Measurements from ENCODE around the gene GJC1. TPM values are rescaled to one million over a fixed set of nuclear protein-coding genes. Genes with fewer than 3 reads are reported as not detected.
"Not testable (repeated sequence)": the region's sequence is repeated elsewhere in the genome, so short reads cannot be mapped to it uniquely, and the experiment has no call there.

GJC1 gene
- total RNA-seq, 1 experiment from 2014 or later = 119 TPM

DNA sequence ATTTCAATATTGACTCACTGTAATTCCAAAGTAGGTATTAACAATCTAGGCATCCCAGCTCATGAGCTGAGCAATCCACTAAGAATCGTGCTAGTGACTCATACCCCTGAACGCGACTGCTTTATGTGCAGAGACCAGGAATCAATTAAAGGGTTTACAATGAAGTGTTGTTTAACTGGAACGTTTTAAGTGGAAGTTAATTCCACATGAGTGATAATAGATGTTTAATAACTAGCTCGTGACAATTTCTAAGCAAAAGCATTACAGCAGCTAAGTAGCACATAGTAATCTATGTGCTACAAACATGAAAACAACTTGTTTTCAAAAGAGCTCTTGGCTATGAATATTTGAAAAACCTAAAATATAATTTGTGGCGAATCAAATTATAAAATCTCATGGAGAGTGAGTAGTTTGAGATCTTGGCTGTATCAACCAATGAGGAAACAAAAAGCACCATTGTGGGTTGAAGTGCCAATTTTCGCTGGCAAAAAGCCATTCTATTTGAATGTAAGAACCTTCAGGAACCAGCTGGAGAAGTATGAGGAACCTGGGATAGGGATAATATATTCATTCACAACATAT is 9.4 kb downstream of the GJC1 start:
- Histone ChIP-seq H3K23ac (ENCODE audit: insufficient read length, low read depth, low read length) (no peak overlapping the region), H3K4me1 (ENCODE audit: insufficient read depth, low read length) (no peaks in the 10 kb centered on the region), H3K9me3 (ENCODE audit: control insufficient read depth, low read depth, low read length) (no peaks in the 10 kb centered on the region), H3K23me2 (ENCODE audit: insufficient read length, low read depth, low read length, poor library complexity, severe bottlenecking) (no peaks in the 10 kb centered on the region), H4K91ac (ENCODE audit: insufficient read length, low read depth, low read length) (no peak overlapping the region), H3K27ac (ENCODE audit: insufficient read length, low read depth, low read length) (no peak overlapping the region), H3K56ac (ENCODE audit: insufficient read length, low read depth, low read length) (no peak overlapping the region), H3K18ac (ENCODE audit: insufficient read length, low read depth, low read length) (no peak overlapping the region), H2BK20ac (ENCODE audit: low read depth, low read length, poor library complexity, severe bottlenecking) (no peak overlapping the region), H3K9ac (ENCODE audit: extremely low read depth, insufficient read length, low read length) (no peak overlapping the region), H3K14ac (ENCODE audit: insufficient read depth, low read length) (no peak overlapping the region), H2BK5ac (ENCODE audit: insufficient read length, low read length) (no peak overlapping the region), H2BK120ac (ENCODE audit: low read depth, low read length, poor library complexity, severe bottlenecking) (no peak overlapping the region), H4K5ac (ENCODE audit: insufficient read length, low read depth, low read length) (no peak overlapping the region), H2BK12ac (ENCODE audit: insufficient read length, low read depth, low read length) (no peak overlapping the region), H3K79me2 (ENCODE audit: insufficient read depth, low read length) (peaks cover 41% of the 10 kb centered on the region; the same call in 1 of the 2 replicates), H3K27me3 (ENCODE audit: insufficient read depth, low read length) (no peaks in the 10 kb centered on the region), H2AFZ (ENCODE audit: low read length) (no peak overlapping the region), H3T11ph (ENCODE audit: low read length) (no peak overlapping the region), H4K20me1 (ENCODE audit: control insufficient read depth, insufficient read depth, insufficient read length) (no peaks in the 10 kb centered on the region), H2AK5ac (ENCODE audit: insufficient read length, low read length) (no peak overlapping the region), H2BK15ac (ENCODE audit: low read depth, low read length) (no peak overlapping the region), H3K4me2 (ENCODE audit: insufficient read depth, insufficient read length, low read length) (no peak overlapping the region), H4K8ac (replicated peaks; ENCODE audit: insufficient read length, low read depth, low read length) (no peak overlapping the region), H3K4ac (ENCODE audit: low read depth, low read length) (no peak overlapping the region), H3K79me1 (ENCODE audit: insufficient read depth, low read depth, low read length, poor library complexity, severe bottlenecking) (peaks cover 17% of the 10 kb centered on the region)
- no peak for DNase-seq
- WGBS (ENCODE audit: extremely low coverage, insufficient read length, low lambda C conversion rate) = no CpG with 5 or more reads among the region's 7 CpGs
- 0 out of 4 replicates have a peak, but pooled peaks cover 2 to 4% of the 10 kb centered on the region in 2 experiments for H3K4me1 Mint-ChIP-seq
- H3K27me3 Mint-ChIP-seq (ENCODE audit: low read depth) = no peaks in the 10 kb centered on the region
- H3K9me3 Mint-ChIP-seq = no peaks in the 10 kb centered on the region
- no peak for TF ChIP-seq CTCF (conservative IDR thresholded peaks at IDR 0.05)
- 0 out of 7 replicates have a peak overlapping the region, but pooled peaks of 1 of the 3 experiments have one; percentile 29 for H3K27ac Mint-ChIP-seq
- H3K4me3 Mint-ChIP-seq = no peak overlapping the region
- H3K36me3 Mint-ChIP-seq (ENCODE audit: insufficient read depth in 1 of 3, low read depth in 3 of 3) = peaks cover 10 to 18% (median 15%) of the 10 kb centered on the region in 3 experiments

DNA sequence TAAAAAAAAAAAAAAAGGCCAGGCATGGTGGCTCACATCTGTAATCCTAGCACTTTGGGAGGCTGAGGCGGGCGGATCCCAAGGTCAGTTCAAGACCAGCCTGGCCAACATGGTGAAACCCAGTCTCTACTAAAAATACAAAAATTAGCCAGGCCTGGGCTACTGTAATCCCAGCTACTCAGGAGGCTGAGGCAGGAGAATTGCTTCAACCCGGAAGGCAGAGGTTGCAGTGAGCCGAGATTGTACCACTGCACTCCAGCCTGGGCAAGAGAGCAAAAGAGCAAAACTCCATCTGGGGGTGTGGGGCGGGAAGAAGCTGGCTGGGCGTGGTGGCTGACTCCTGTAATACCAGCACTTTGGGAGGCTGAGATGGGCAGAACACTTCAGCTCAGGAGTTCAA is 11.6 kb downstream of the GJC1 start:
- peak overlapping the region in 2 of 3 experiments; percentile 70 to 91; a peak in 2 of 7 replicates for H3K27ac Mint-ChIP-seq
- H3T11ph ChIP-seq (ENCODE audit: low read length); H3K9me3 Mint-ChIP-seq; H3K27me3 ChIP-seq (ENCODE audit: insufficient read depth, low read length); H2BK15ac ChIP-seq (ENCODE audit: low read depth, low read length); H2BK120ac ChIP-seq (ENCODE audit: low read depth, low read length, poor library complexity, severe bottlenecking); H3K23ac ChIP-seq (ENCODE audit: insufficient read length, low read depth, low read length); H4K20me1 ChIP-seq (ENCODE audit: control insufficient read depth, insufficient read depth, insufficient read length); H3K23me2 ChIP-seq (ENCODE audit: insufficient read length, low read depth, low read length, poor library complexity, severe bottlenecking); H3K4ac ChIP-seq (ENCODE audit: low read depth, low read length); H3K4me3 Mint-ChIP-seq; H4K8ac ChIP-seq (replicated peaks; ENCODE audit: insufficient read length, low read depth, low read length); H2AFZ ChIP-seq (ENCODE audit: low read length); H3K14ac ChIP-seq (ENCODE audit: insufficient read depth, low read length); H3K27me3 Mint-ChIP-seq (ENCODE audit: low read depth); H3K9me3 ChIP-seq (ENCODE audit: control insufficient read depth, low read depth, low read length); H3K4me1 Mint-ChIP-seq; H4K91ac ChIP-seq (ENCODE audit: insufficient read length, low read depth, low read length); H2AK5ac ChIP-seq (ENCODE audit: insufficient read length, low read length); H3K27ac ChIP-seq (ENCODE audit: insufficient read length, low read depth, low read length); H2BK5ac ChIP-seq (ENCODE audit: insufficient read length, low read length); H3K4me1 ChIP-seq (ENCODE audit: insufficient read depth, low read length); H4K5ac ChIP-seq (ENCODE audit: insufficient read length, low read depth, low read length); H3K56ac ChIP-seq (ENCODE audit: insufficient read length, low read depth, low read length); H3K9ac ChIP-seq (ENCODE audit: extremely low read depth, insufficient read length, low read length); H3K4me2 ChIP-seq (ENCODE audit: insufficient read depth, insufficient read length, low read length); H3K18ac ChIP-seq (ENCODE audit: insufficient read length, low read depth, low read length); DNase-seq; H2BK20ac ChIP-seq (ENCODE audit: low read depth, low read length, poor library complexity, severe bottlenecking); H2BK12ac ChIP-seq (ENCODE audit: insufficient read length, low read depth, low read length): not testable (repeated sequence)
- no CpG with 5 or more reads among the region's 6 CpGs for WGBS (ENCODE audit: extremely low coverage, insufficient read length, low lambda C conversion rate)
- H3K79me2 ChIP-seq (ENCODE audit: insufficient read depth, low read length) = peaks cover 38% of the 10 kb centered on the region; the same call in 1 of the 2 replicates
- peaks cover 17% of the 10 kb centered on the region for H3K79me1 ChIP-seq (ENCODE audit: insufficient read depth, low read depth, low read length, poor library complexity, severe bottlenecking)
- peaks cover 10 to 18% (median 14%) of the 10 kb centered on the region in 3 experiments for H3K36me3 Mint-ChIP-seq (ENCODE audit: insufficient read depth in 1 of 3, low read depth in 3 of 3)
